HG03066 (cell line): Measurements from ENCODE around the gene POLR3B.
"Not testable (repeated sequence)": the region's sequence is repeated elsewhere in the genome, so short reads cannot be mapped to it uniquely, and the experiment has no call there.

Experiments
- ATAC-seq: cut with Tn5 transposase; IDR thresholded peaks from one replicate; pipeline ENCODE4 v1.9.1; 2021; ENCODE audit warnings: low read depth; ENCODE audit not compliant: unreplicated experiment

POLR3B gene

GRCh38 chr12:106455111-106455510 is 97.6 kb downstream of the POLR3B start:
- no peak for ATAC-seq

DNA sequence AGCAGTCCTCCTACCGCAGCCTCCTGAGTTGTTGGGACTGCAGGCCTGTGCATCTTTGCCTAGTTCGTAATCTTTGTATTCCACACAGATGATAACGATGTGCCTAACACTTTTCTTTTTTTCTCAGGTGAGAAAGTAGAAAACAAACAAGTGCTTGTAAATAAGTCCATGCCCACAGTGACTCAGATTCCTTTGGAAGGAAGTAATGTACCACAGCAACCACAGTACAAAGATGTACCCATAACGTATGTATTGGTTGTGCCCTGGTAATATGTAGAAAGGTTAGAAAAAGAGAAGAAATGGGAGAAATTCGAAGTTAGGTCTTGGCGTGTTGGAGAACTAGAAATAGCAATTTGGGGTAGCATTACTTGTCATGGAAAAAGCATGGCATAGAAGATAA is 101.6 kb downstream of the POLR3B start:
- no peak for ATAC-seq

- ATAC-seq: no peak
These were observed 102.0 kb downstream of the POLR3B start for GRCh38 chr12:106459534-106459933.

DNA sequence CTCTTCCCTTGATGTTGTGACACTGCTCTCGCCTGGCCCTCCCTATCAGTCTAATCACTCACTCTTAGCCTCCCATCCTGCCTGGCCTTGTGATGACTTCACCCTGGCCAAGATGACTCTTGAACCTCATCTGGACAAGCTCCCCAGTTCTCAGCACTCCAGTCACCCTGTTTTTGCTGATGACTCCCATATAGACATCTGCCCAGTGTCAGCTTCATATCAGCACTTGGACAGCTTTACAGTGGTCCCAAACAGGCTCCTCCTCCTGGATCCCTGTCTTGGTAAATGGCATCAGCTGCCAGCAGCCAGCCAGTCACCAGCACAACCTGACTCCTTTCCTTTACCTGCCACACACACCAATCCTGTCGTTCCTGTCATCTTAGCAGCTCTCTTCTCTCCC is 104.2 kb downstream of the POLR3B start:
- ATAC-seq: no peak

DNA sequence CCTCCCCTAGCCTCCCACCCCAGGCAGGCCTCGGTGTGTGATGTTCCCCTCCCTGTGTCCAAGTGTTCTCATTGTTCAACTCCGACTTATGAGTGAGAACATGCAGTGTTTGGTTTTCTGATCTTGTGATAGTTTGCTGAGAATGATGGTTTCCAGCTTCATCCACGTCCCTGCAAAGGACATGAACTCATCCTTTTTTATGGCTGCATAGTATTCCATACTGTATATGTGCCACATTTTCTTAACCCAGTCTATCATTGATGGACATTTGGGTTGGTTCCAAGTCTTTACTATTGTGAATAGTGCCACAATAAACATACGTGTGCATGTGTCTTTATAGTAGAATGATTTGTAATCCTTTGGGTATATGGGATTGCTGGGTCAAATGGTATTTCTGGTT is 108.1 kb downstream of the POLR3B start:
- ATAC-seq: not testable (repeated sequence)

DNA sequence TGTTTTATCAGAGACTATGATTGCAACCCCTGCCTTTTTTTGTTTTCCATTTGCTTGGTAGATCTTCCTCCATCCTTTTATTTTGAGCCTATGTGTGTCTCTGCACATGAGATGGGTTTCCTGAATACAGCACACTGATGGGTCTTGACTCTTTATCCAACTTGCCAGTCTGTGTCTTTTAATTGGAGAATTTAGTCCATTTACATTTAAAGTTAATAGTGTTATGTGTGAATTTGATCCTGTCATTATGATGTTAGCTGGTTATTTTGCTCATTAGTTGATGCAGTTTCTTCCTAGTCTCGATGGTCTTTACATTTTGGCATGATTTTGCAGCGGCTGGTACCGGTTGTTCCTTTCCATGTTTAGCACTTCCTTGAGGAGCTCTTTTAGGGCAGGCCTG is 118.1 kb downstream of the POLR3B start:
- not testable (repeated sequence) for ATAC-seq

DNA sequence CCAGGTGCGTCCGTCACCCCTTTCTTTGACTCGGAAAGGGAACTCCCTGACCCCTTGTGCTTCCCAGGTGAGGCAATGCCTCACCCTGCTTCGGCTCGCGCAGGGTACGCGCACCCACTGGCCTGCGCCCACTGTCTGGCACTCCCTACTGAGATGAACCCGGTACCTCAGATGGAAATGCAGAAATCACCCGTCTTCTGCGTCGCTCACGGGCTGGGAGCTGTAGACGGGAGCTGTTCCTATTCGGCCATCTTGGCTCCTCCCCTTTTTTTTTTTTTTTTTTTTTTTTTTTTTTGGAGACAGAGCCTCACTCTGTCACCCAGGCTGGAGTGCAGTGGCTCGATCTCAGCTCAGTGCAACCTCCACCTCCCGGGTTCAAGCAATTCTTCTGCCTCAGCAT is 120.1 kb downstream of the POLR3B start:
- ATAC-seq: not testable (repeated sequence)

GRCh38 chr12:106480251-106480650 is 122.7 kb downstream of the POLR3B start:
- ATAC-seq: no peak

DNA sequence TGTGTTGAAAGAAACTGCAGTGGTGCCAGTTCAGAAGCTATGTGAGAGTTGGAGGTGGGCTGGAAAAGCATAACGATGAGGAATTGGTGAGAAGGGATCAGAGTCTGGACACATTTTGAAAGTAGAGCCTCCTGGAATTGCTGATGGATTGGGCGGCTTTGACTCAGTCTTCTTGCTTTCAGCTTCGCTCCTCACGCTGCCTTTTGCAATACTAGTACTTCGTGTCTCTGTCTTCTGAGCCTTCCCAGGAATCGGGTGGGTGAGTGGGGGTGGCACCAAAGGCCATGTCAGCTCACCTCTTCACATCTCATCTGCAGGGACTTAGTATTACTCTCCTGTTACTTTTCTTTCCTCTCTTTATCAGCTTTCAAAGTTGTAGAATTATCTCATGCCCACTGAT is 123.7 kb downstream of the POLR3B start:
- ATAC-seq: no peak

GRCh38 chr12:106487664-106488063 is 130.1 kb downstream of the POLR3B start:
- no peak for ATAC-seq

DNA sequence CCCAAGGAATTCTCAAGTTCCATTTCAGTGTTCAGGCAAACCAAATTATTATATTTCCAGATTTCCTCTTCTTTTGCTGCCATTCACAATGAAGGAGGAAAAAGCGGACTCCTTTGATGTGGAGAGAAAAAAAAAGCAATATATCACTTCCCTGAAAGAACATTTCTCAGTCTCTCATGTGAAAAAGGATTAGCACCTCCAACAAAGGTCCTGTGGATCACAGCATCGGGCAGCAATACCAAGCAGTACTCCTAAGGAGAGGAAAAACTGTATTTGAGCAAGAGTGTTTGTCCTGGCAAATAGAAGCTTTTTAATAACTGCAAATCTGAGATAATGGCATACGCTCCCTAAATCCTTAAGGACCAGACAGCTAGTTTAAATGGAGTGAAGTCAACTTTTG is 131.3 kb downstream of the POLR3B start:
- no peak for ATAC-seq

DNA sequence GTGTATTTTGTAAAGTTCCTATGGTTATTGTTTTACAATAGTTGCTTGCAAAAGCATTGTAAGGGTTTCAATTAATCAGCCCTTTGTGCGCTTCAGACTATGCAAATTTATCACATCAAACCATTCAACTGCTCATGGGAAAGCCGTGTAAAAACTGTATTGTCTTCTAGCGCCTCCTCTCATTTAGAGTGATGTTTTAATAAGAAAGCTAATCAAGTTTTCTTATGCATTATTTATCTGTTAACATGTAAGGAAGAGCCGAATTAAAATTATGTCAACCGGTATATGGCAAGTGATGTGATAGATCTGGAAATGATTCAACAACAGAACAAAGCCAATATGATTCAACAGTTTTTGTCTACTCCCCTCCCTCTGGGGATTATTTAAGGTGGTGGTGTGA is 132.7 kb downstream of the POLR3B start:
- ATAC-seq: no peak

DNA sequence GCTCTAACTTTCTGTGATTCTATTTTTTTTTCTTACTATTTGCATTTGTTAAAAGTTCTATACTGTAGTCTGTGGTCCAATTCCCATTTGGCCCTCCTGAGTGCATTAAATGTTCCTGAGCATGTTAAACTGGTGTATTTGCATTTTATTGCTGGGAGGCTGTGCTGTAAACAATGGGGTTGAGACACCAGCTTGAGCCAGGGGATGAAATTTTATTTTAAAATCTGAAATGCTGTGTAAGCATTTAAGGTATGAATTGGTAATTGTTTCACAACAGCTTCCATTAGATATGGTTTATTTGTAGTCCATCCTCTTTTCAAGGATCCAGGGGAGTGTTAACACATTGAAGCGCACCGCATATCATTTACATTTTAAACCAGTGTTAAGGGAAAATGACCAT is 135.3 kb downstream of the POLR3B start:
- ATAC-seq: no peak

GRCh38 chr12:106493531-106493930 is 136.0 kb downstream of the POLR3B start:
- ATAC-seq: no peak

- ATAC-seq: no peak
These were observed 137.9 kb downstream of the POLR3B start for GRCh38 chr12:106495354-106495965.

GRCh38 chr12:106498056-106498455 is 140.5 kb downstream of the POLR3B start:
- no peak for ATAC-seq

DNA sequence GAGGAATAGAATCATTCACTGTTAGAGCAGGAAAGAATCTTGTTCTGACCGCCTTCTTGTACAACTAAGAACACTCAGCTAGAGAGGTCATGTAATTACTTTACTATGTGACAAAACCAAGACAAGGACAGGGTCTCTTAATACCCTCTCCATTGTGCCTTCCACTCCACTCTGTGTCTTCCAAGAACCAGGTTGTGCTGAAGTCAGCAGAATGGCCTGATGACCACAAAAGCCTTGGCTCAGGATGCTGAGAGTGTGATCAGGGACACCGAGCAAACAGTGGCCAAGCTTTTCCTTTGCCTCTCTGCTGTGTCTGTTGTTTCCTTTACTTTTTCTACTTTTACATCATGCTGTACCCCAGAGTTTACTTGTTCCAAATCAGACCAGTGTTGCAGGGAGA is 142.1 kb downstream of the POLR3B start:
- no peak for ATAC-seq

GRCh38 chr12:106506691-106507090 is 149.1 kb downstream of the POLR3B start:
- ATAC-seq: no peak

DNA sequence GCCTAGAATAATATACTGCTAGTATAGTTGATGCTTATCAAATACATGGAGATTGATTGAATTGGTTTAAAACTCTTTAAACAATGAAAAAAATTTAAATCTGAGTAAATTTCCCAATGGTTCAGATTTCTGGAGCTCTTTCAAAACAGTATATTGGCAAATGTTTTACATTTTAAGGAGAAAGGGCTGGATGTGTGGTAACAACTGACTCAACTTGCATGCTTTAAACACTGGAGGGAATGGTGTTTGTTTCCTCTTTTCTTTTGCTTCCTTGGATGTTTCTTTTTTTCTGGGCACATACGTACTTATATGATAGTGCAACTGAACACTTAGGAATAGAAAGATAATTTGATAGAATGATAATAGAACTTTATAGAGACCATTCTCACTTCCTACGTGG is 151.4 kb downstream of the POLR3B start:
- no peak for ATAC-seq

DNA sequence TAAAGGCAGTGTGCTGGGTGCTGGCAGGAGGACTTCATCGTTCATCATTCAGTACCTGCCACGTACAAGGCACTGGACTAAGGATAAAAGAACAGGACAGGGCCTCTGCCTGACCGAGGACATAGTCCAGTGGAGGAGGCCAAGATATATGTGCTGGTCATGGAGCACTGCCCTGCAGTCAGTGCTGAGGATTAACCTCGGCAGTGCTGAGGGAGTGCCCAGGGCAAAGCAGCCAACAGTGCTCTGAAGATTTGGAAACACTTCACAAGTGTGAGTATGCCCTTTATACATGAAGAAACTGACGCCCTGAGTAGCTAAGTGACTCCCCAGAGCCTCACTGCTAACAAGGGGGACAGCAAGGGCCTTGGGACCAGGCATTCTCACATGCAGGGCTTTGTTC is 153.8 kb downstream of the POLR3B start:
- ATAC-seq: no peak

GRCh38 chr12:106517314-106517713 is 159.8 kb downstream of the POLR3B start:
- no peak for ATAC-seq

GRCh38 chr12:106519607-106520021 is 162.1 kb downstream of the POLR3B start:
- ATAC-seq: no peak

DNA sequence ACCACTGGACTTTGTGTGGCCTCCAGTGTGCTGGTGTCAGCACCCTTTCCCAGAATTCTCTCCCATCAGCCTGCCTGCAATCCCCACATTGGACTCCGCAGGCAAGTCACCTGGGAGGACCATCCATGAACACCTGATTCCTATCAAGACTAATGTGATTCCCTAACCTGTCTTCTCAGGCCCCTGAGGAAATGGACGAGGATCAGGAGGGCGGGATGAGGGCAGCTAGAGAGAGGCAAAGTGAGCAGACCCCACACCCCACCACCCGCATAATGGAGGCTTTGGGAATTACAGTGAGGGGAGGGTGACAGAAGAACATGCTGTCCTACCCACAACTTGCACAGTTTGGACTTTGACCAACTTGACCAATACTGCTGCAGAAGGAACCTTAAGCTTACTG is 164.4 kb downstream of the POLR3B start:
- no peak for ATAC-seq
